Measurements from ENCODE around the gene TPCN2.
"Not testable (repeated sequence)": the region's sequence is repeated elsewhere in the genome, so short reads cannot be mapped to it uniquely, and the experiment has no call there.

Gene TPCN2

DNA sequence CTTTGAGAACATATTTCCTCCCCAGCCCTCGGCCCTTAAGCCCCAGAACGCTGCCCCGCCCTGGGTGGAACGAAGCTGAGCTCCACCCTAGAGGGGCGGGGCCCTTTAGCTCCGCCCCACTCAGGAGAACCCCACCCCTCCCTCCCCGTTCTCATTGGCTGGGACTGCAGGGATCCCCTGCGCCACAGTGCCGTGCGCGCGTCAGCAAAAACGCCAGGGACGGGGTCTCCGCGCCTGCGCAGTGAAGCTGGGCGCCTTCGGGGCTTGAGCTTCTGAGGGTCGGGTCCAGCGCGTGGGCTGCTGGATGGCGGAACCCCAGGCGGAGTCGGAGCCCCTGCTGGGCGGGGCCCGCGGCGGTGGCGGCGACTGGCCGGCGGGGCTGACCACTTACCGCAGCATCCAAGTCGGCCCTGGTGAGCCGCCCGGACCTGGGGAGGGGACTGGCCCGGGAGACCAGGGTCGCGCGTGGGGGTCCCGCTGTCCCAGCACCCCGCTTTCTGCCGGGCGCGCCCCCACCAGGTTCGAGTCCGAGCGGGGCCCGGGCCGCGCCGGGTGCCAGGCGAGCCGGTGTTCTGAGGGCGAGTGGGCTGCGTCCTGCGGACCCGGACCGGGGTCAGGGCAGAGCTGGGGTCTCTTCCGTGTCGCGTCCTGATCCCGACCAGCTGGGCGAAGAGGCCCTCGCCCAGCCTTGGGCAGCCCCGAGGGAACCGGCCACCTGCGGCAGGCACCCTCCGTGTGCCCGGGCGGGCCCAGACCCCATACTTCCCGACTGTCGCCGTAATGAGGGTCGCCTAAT, at the start of gene TPCN2:
TSS of gene TPCN2 (plus strand) at position 239 of the 796 bp plus-strand sequence. CDS start at position 305, 66 bp downstream.
- peak within 1 kb of the TSS; percentile 98 for H3K4me3 ChIP-seq (ENCODE audit: low read depth, low read length)
- TF ChIP-seq, protein P1, sequence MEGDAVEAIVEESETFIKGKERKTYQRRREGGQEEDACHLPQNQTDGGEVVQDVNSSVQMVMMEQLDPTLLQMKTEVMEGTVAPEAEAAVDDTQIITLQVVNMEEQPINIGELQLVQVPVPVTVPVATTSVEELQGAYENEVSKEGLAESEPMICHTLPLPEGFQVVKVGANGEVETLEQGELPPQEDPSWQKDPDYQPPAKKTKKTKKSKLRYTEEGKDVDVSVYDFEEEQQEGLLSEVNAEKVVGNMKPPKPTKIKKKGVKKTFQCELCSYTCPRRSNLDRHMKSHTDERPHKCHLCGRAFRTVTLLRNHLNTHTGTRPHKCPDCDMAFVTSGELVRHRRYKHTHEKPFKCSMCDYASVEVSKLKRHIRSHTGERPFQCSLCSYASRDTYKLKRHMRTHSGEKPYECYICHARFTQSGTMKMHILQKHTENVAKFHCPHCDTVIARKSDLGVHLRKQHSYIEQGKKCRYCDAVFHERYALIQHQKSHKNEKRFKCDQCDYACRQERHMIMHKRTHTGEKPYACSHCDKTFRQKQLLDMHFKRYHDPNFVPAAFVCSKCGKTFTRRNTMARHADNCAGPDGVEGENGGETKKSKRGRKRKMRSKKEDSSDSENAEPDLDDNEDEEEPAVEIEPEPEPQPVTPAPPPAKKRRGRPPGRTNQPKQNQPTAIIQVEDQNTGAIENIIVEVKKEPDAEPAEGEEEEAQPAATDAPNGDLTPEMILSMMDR (IDR thresholded peaks at IDR 0.05; ENCODE audit: borderline replicate concordance, insufficient read depth, low read depth, low read length): no peak

DNA sequence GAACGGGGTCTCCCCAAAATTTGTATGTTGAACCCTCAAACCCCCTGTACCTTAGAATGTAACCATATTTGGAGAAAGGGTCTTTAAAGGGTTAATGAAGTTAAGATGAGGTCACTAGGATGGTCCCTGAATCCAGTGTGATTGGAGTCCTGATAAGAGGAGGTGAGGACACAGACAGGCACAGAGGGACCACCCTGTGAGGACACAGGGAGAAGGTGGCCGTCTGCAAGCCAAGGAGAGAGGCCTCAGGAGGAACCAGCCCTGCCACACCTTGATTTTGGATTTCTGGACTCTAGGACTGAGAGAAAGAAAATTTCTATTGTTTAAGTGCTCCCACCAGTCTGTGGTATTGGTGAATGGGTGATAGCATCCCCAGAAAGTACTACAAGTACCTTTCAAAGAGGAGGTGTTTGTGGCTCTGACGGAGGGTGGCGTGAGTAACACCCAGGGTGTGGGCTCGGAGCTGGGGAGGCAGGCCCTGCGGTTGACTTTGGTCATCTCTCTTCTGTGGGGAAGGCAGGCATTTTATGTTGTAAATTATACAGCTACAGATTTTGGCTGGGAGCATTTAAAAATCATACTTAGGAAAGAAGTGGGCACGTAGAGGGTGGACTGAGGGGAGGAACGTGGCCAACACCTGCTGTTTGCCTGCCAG, 49.5 kb upstream of the TPCN2 start:
- no peak overlapping the region for H3K4me3 ChIP-seq (ENCODE audit: low read depth, low read length)
- TF ChIP-seq, protein P1 (IDR thresholded peaks at IDR 0.05; ENCODE audit: borderline replicate concordance, insufficient read depth, low read depth, low read length): no peak

DNA sequence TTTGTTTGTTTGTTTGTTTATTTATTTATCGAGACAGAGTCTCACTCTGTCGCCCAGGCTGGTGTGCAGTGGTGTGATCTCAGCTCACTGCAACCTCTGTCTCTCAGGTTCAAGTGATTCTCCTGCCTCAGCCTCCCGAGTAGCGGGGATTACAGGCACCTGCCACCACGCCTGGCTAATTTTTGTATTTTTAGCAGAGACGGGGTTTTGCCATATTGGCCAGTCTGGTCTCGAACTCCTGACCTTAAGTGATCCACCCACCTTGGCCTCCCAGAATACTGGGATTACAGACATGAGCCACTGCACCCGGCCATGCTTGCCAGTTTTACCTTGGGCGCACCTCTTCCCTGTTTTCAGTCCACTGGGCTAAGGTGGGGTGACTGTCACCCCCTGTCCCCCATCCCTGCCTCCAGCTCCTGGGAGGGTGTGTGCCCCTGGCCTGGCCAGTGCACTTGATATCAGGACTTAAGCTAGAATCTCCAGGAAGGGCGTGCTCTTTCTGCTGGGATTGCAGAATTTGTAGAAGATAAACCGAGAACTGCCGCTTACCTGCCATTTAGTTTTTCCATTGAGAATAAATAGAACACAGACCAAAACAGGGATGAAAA, 48.9 kb upstream of the TPCN2 start:
- not testable (repeated sequence) for H3K4me3 ChIP-seq (ENCODE audit: low read depth, low read length)

DNA sequence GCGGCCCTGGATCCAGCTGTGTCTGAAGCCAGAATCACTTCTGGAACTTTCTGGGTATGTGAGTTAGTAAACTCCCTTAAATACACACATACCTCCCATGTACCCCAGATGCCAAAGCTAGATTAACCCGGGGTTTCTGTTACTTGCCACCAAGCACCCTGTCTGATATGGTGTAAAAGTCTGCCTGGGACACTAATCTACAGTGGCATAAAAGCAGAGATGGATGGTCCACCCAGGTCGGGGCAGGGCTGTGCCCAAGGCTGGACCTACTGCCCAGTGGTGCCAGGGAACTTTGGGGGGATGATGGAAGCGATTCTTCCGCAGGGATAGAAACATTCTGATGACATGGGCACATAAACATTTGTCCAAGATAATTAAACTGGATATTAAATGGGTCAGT, 48.3 kb upstream of the TPCN2 start:
- TF ChIP-seq, protein P1 (IDR thresholded peaks at IDR 0.05; ENCODE audit: borderline replicate concordance, insufficient read depth, low read depth, low read length): no peak
- no peak overlapping the region for H3K4me3 ChIP-seq (ENCODE audit: low read depth, low read length)

DNA sequence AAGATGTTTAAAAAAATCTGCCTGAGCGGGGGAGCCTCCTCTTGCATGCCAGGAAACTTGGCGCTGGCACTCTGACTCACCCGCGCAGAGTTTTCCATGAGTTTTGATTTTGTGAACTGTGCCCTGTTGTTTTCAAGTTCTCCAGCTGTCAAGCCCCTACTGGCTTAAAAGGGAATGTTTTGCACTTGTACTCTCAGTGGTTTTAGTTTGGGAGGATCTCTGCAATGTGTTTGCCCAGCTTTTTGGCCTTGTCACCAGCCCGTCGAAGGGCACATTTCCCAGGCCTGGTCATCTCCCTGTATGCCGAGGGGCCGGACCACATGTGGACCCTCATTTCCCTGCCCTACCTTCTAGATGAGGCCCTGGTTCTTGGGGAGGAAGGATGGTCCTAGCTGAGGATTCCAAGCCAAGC, 47.9 kb upstream of the TPCN2 start:
- H3K4me3 ChIP-seq (ENCODE audit: low read depth, low read length): no peak overlapping the region
- TF ChIP-seq, protein P1 (IDR thresholded peaks at IDR 0.05; ENCODE audit: borderline replicate concordance, insufficient read depth, low read depth, low read length): no peak

DNA sequence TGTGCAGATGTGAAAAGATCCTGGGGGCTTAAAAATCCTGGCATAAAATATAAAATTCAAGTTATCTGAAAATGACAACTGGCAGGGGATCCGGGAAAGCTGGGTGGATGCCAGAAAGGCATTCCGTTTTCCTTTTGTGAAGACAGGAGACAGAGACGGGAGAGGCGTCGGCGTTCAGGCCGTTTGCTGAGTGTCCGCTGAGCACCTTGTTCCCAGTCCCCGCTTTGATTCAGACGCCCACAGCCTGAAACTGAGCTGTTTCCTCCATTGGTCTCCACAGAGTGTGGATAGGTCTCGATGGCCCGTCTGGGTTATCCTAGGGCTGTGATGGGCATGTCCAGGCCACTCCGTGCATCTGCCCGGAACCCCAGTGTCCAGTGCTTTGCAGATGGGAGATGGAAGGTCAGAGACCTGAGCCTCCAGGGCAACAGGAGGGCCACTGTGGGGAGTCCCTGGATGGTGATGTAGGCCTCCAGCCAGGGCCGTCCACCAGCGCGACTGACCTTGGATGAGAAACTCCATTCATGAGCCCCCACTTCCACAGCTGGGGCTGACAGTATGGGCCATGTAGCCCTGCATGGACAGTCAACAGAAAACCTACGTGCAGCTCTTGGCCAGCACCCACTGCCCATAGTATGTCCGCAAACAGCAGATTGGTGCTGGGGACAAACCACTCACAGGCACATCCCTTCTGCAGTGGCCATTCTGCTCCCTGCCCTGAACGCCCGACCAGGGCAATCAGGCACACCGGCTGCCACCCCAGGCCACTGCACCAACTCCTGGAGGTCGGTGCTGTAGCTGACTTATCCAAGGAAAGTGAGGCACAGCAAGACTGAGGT, 47.3 kb upstream of the TPCN2 start:
- TF ChIP-seq, protein P1 (IDR thresholded peaks at IDR 0.05; ENCODE audit: borderline replicate concordance, insufficient read depth, low read depth, low read length): no peak

DNA sequence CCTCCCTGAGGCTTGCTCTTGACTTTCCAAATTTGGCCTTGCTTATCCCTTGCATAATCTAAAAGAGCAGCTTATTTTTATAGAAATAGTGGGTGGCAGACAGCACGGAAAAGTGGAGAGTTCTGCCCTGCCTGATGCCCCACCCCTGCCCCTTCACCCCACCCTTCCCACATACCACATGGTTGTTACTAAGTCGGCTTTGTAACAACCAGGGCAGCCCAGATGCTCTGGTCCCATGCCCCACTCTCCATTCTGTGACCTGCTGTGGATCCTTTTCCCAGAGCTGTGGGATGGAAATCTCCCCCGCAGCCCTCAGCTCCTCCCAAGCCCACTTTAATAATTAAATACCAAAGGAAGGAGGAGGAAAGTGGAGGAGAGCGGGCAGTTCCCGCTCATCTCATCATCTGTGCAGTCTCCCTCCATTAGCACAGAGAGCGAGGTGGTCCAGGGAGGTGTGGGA, 46.6 kb upstream of the TPCN2 start:
- no peak overlapping the region for H3K4me3 ChIP-seq (ENCODE audit: low read depth, low read length)
- TF ChIP-seq, protein P1 (IDR thresholded peaks at IDR 0.05; ENCODE audit: borderline replicate concordance, insufficient read depth, low read depth, low read length): no peak

More for the DNA sequence above, 47.3 kb upstream of the TPCN2 start:
- H3K4me3 ChIP-seq (ENCODE audit: low read depth, low read length): no peak overlapping the region

Data from GM12875 (cell line).